Neuronal stem cell (in vitro differentiated cells): Measurements from ENCODE around the gene UMODL1.

Experiments
- DNase-seq: peaks from one replicate; pipeline ENCODE4 v3.0.0-alpha.2; 2013; ENCODE audit warnings: low spot score
- H2AFZ ChIP-seq: one replicate; pipeline ENCODE4 v1.6.1; 2013; ENCODE audit warnings: mild to moderate bottlenecking, low read length, inconsistent platforms
- H2AK5ac ChIP-seq: 2 replicates; pipeline ENCODE4 v1.6.1; 2013; ENCODE audit warnings: low read depth, mild to moderate bottlenecking, inconsistent platforms, low read length, moderate library complexity, mixed read lengths
- H2BK120ac ChIP-seq: 2 replicates; pipeline ENCODE4 v1.6.1; 2013; ENCODE audit warnings: low read depth, mild to moderate bottlenecking, inconsistent platforms, low read length, moderate library complexity, mixed read lengths
- H2BK12ac ChIP-seq: one replicate; pipeline ENCODE4 v1.6.1; 2013; ENCODE audit warnings: low read length, inconsistent platforms
- H2BK15ac ChIP-seq: 2 replicates; pipeline ENCODE4 v1.6.1; 2013; ENCODE audit warnings: mild to moderate bottlenecking, low read length, inconsistent platforms, mixed read lengths
- H2BK5ac ChIP-seq: one replicate; pipeline ENCODE4 v1.6.1; 2013; ENCODE audit warnings: inconsistent platforms, mild to moderate bottlenecking, low read length, moderate library complexity
- H3K14ac ChIP-seq: one replicate; pipeline ENCODE4 v1.6.1; 2013; ENCODE audit warnings: low read length, inconsistent platforms
- H3K18ac ChIP-seq: 2 replicates; pipeline ENCODE4 v1.6.1; 2013; ENCODE audit warnings: low read length, inconsistent platforms
- H3K23ac ChIP-seq: 2 replicates; pipeline ENCODE4 v1.6.1; 2013; ENCODE audit warnings: low read depth, mild to moderate bottlenecking, mixed read lengths, low read length, inconsistent platforms; ENCODE audit not compliant: poor library complexity
- H3K27ac ChIP-seq: replicated peaks from 3 replicates; pipeline ENCODE4 v1.5.1; 2013; ENCODE audit warnings: low read length, inconsistent platforms
- H3K27me3 ChIP-seq, 3 experiments: 2 replicates each; pipeline ENCODE4 v1.6.1; 2013; ENCODE audit warnings: low read length in 3 of 3, mild to moderate bottlenecking in 2 of 3, inconsistent platforms in 1 of 3, low read depth in 1 of 3, mixed read lengths in 1 of 3, moderate library complexity in 1 of 3; ENCODE audit not compliant: control insufficient read depth in 3 of 3, insufficient read depth in 3 of 3
- H3K36me3 ChIP-seq, 2 donors: replicated peaks in 1 of 2; 2 replicates each; pipeline ENCODE4 v1.6.1; 2013; ENCODE audit warnings: low read length in 2 of 2; ENCODE audit not compliant: control insufficient read depth in 2 of 2, insufficient read depth in 2 of 2
- H3K4ac ChIP-seq: 2 replicates; pipeline ENCODE4 v1.6.1; 2013; ENCODE audit warnings: inconsistent platforms, mild to moderate bottlenecking, low read length, moderate library complexity
- H3K4me1 ChIP-seq, 2 donors: 1 replicate in 1 of 2; 2 replicates in 1 of 2; pipeline ENCODE4 v1.6.1; 2013; ENCODE audit warnings: low read length in 2 of 2, low read depth in 1 of 2; ENCODE audit not compliant: control insufficient read depth in 2 of 2, insufficient read depth in 1 of 2
- H3K4me2 ChIP-seq: one replicate; pipeline ENCODE4 v1.6.1; 2013; ENCODE audit warnings: mild to moderate bottlenecking, low read length, inconsistent platforms; ENCODE audit not compliant: insufficient read depth, poor library complexity, severe bottlenecking
- H3K4me3 ChIP-seq, 2 donors: 2 replicates each; pipeline ENCODE4 v1.5.1; 2013; ENCODE audit warnings: low read length in 2 of 2, mild to moderate bottlenecking in 2 of 2, inconsistent platforms in 1 of 2, moderate library complexity in 1 of 2
- H3K79me1 ChIP-seq: one replicate; pipeline ENCODE4 v1.6.1; 2013; ENCODE audit warnings: low read depth, mild to moderate bottlenecking, inconsistent platforms, low read length, moderate library complexity
- H3K9ac ChIP-seq: one replicate; pipeline ENCODE4 v1.6.1; 2013; ENCODE audit warnings: mild to moderate bottlenecking, low read depth, low read length, inconsistent platforms; ENCODE audit not compliant: poor library complexity
- H3K9me3 ChIP-seq, 2 donors: replicated peaks in 1 of 2; 2 replicates each; pipeline versions ENCODE3 to v1.6.1; 2013; ENCODE audit warnings: low read length in 2 of 2, mild to moderate bottlenecking in 2 of 2, inconsistent platforms in 1 of 2, low read depth in 1 of 2, mixed read lengths in 1 of 2, moderate library complexity in 1 of 2; ENCODE audit not compliant: control insufficient read depth in 2 of 2, insufficient read depth in 1 of 2
- H4K8ac ChIP-seq: one replicate; pipeline ENCODE4 v1.6.1; 2013; ENCODE audit warnings: low read depth, mild to moderate bottlenecking, inconsistent platforms, low read length, moderate library complexity
- H4K91ac ChIP-seq: one replicate; pipeline ENCODE4 v1.6.1; 2013; ENCODE audit warnings: low read length, low read depth, mild to moderate bottlenecking, inconsistent platforms; ENCODE audit not compliant: poor library complexity
- WGBS, 2 donors: extraction: QIAGEN DNeasy Blood & Tissue Kit; methylation state at CpG; one replicate each; pipeline ENCODE4 v1.1.7; 2013; ENCODE audit warnings: missing lambda C conversion rate in 2 of 2, mixed read lengths in 1 of 2; ENCODE audit not compliant: insufficient read length in 2 of 2, insufficient replicate concordance in 1 of 2; ENCODE audit errors: extremely low coverage in 2 of 2; 5-methylcytosine and 5-hydroxymethylcytosine counted together

UMODL1 gene

DNA sequence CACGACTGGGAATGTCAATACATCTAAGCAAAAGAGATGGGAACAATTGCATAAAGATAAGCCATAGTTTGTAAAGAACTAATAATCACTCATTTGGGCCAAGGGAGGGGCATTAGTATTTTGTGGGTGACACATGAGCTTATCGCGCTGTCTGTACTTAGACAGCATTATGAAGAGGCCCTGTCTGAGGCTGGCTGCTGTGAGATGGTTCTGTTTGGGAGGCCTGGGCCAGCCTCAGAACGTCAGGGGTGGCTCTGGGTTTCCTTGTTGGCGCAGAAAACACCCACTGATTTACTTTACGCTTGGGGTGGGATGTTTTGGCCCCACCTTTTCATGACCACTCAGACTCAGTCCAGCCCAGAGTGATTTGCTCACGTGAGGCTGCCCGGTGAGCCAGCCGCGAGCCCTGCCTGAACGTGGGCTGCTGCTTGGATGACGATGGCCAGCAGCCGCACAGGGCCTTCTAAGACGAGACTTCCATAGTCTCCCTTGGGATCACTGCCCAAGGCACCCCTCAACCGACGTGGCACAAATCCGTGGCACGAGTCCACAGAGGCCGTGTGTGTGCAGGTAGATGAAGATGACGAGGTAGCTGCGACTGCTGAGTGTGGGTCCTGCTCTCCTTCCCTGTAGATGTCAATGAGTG is 18.7 kb downstream of the UMODL1 start:
- H3K36me3 ChIP-seq: no peaks in the 10 kb centered on the region
- peak overlapping the region; percentile 26 for H3K9ac ChIP-seq
- H2BK5ac ChIP-seq: no peak overlapping the region
- no peak overlapping the region for H4K91ac ChIP-seq
- H4K8ac ChIP-seq: peak overlapping the region; percentile 94
- no peak overlapping the region for H3K27ac ChIP-seq
- no peaks in the 10 kb centered on the region for H3K79me1 ChIP-seq
- peaks cover 0 to 9% of the 10 kb centered on the region in 2 donors for H3K9me3 ChIP-seq
- peak overlapping the region; percentile 56 for H3K23ac ChIP-seq
- H3K4me3 ChIP-seq: no peak overlapping the region
- peaks cover 0 to 15% (median 8%) of the 10 kb centered on the region in 3 experiments for H3K27me3 ChIP-seq
- no peak for DNase-seq
- H2BK120ac ChIP-seq: no peak overlapping the region
- H3K4me1 ChIP-seq: peaks cover 0 to 1% of the 10 kb centered on the region in 2 donors
- H3K4ac ChIP-seq: no peak overlapping the region
- H3K4me2 ChIP-seq: no peak overlapping the region
- peak overlapping the region; percentile 71 for H2AK5ac ChIP-seq
- H3K18ac ChIP-seq: peak overlapping the region; percentile 41
- H2BK15ac ChIP-seq: no peak overlapping the region
- no CpG with 5 or more reads among the region's 21 CpGs for WGBS, 2 donors
- no peak overlapping the region for H2AFZ ChIP-seq
- peak overlapping the region; percentile 33 for H3K14ac ChIP-seq
- no peak overlapping the region for H2BK12ac ChIP-seq

DNA sequence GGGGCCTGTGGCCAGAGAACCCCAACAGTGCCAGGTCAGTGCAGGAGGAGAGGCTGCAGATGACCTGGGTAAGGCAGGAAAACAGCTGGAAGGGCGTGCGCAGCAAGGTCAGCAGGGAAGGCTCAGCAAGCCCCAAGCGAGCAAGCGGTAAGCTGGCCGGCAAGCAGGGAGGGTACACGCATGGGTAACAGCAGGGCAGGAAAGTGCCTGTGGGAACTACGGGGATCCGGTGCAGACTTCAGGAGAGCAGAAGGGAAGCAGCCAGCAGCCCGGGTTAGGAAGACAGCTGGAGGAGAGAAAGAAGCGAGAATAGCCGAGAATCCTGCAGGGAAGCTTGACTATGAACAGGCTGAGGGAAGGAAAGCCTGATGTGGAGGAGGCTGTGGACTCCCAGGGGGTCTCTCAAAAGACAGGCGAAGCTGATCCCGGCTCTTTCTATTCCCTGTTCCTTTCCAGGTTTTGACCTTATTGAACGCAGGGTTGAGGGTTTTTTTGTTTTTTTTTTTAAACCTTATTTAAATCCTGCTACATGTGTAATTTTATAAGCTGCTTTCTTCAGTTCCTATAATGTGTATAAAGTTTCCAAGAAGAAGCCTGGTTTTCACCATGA is 20.9 kb downstream of the UMODL1 start:
- peaks cover 0 to 9% of the 10 kb centered on the region in 2 donors for H3K9me3 ChIP-seq
- H3K27ac ChIP-seq: no peak overlapping the region
- peaks cover 0 to 15% (median 8%) of the 10 kb centered on the region in 3 experiments for H3K27me3 ChIP-seq
- H3K4me2 ChIP-seq: no peak overlapping the region
- peak overlapping the region; percentile 31 for H3K18ac ChIP-seq
- H3K23ac ChIP-seq: peak overlapping the region; percentile 3
- H2BK15ac ChIP-seq: no peak overlapping the region
- H3K36me3 ChIP-seq: no peaks in the 10 kb centered on the region
- DNase-seq: no peak
- WGBS, 2 donors: no CpG with 5 or more reads among the region's 14 CpGs
- H3K79me1 ChIP-seq: no peaks in the 10 kb centered on the region
- H3K4me3 ChIP-seq: no peak overlapping the region
- no peak overlapping the region for H2BK12ac ChIP-seq
- H3K9ac ChIP-seq: no peak overlapping the region
- no peak overlapping the region for H2AFZ ChIP-seq
- no peak overlapping the region for H4K91ac ChIP-seq
- H3K4ac ChIP-seq: no peak overlapping the region
- H4K8ac ChIP-seq: no peak overlapping the region
- no peak overlapping the region for H2BK120ac ChIP-seq
- H3K4me1 ChIP-seq: peaks cover 0 to 1% of the 10 kb centered on the region in 2 donors
- no peak overlapping the region for H3K14ac ChIP-seq
- no peak overlapping the region for H2BK5ac ChIP-seq
- no peak overlapping the region for H2AK5ac ChIP-seq

- Histone ChIP-seq H3K9me3 (peaks cover 0 to 9% of the 10 kb centered on the region in 2 donors), H4K8ac (no peak overlapping the region), H2BK120ac (no peak overlapping the region), H3K14ac (no peak overlapping the region), H3K18ac (no peak overlapping the region), H2BK15ac (no peak overlapping the region), H2BK5ac (no peak overlapping the region), H3K27ac (no peak overlapping the region), H3K4ac (no peak overlapping the region), H3K4me3 (no peak overlapping the region), H3K4me1 (peaks cover 0 to 1% of the 10 kb centered on the region in 2 donors), H3K9ac (no peak overlapping the region), H3K36me3 (no peaks in the 10 kb centered on the region), H3K79me1 (no peaks in the 10 kb centered on the region), H3K4me2 (no peak overlapping the region), H3K23ac (no peak overlapping the region), H3K27me3 (peaks cover 0 to 14% (median 8%) of the 10 kb centered on the region in 3 experiments), H2AFZ (no peak overlapping the region), H2AK5ac (no peak overlapping the region), H2BK12ac (no peak overlapping the region), H4K91ac (no peak overlapping the region)
- DNase-seq: no peak
- no CpG with 5 or more reads among the region's 8 CpGs for WGBS, 2 donors
Measured at GRCh38 chr21:42092771-42093170, 21.7 kb downstream of the UMODL1 start.

- H2BK12ac ChIP-seq: no peak overlapping the region
- no peak overlapping the region for H3K23ac ChIP-seq
- no peak overlapping the region for H2BK5ac ChIP-seq
- H3K4me1 ChIP-seq: peaks cover 0 to 1% of the 10 kb centered on the region in 2 donors
- WGBS, 2 donors: no CpG with 5 or more reads among the region's 9 CpGs
- H2AFZ ChIP-seq: no peak overlapping the region
- H2AK5ac ChIP-seq: no peak overlapping the region
- DNase-seq: no peak
- H4K8ac ChIP-seq: no peak overlapping the region
- peaks cover 0 to 10% (median 8%) of the 10 kb centered on the region in 3 experiments for H3K27me3 ChIP-seq
- H3K4ac ChIP-seq: no peak overlapping the region
- H2BK15ac ChIP-seq: no peak overlapping the region
- no peak overlapping the region for H3K27ac ChIP-seq
- peaks cover 0 to 9% of the 10 kb centered on the region in 2 donors for H3K9me3 ChIP-seq
- H3K18ac ChIP-seq: peak overlapping the region; percentile 11
- H4K91ac ChIP-seq: no peak overlapping the region
- H3K79me1 ChIP-seq: no peaks in the 10 kb centered on the region
- H3K4me3 ChIP-seq: peak overlapping the region in 1 of 2 donors; percentile 14
- H2BK120ac ChIP-seq: no peak overlapping the region
- no peak overlapping the region for H3K14ac ChIP-seq
- H3K9ac ChIP-seq: no peak overlapping the region
- H3K4me2 ChIP-seq: no peak overlapping the region
- H3K36me3 ChIP-seq: no peaks in the 10 kb centered on the region
Measured at GRCh38 chr21:42093186-42093585, 22.1 kb downstream of the UMODL1 start.
